Central memory CD8-positive, alpha-beta T cell (primary cell): ENCODE measurements around the gene SFTPD.
"Not testable (repeated sequence)": the region's sequence is repeated elsewhere in the genome, so short reads cannot be mapped to it uniquely, and the experiment has no call there.

Source experiments
- ATAC-seq: fragments of 150-1000 bp; cut with Tn5 transposase; replicated peaks from 2 replicates; pipeline ENCODE4 v1.10.0; 2022; ENCODE audit warnings: mild to moderate bottlenecking, moderate FRiP score, moderate number of reproducible peaks; ENCODE audit not compliant: poor library complexity, severe bottlenecking; ENCODE audit errors: extremely low read depth
- DNase-seq, 2 donors: peaks; one replicate each; pipeline ENCODE4 v3.0.0; 2021; ENCODE audit warnings: low spot score in 2 of 2
- H3K27ac Mint-ChIP-seq: one replicate; pipeline ENCODE4 v1.8.0; 2022; ENCODE audit warnings: low read depth, mild to moderate bottlenecking, moderate library complexity, mixed read lengths
- H3K27me3 Mint-ChIP-seq: one replicate; pipeline ENCODE4 v1.8.0; 2022; ENCODE audit warnings: mixed read lengths
- H3K36me3 Mint-ChIP-seq: one replicate; pipeline ENCODE4 v1.8.0; 2022; ENCODE audit warnings: mild to moderate bottlenecking, moderate library complexity, mixed read lengths; ENCODE audit not compliant: insufficient read depth
- H3K4me1 Mint-ChIP-seq: one replicate; pipeline ENCODE4 v1.8.0; 2022; ENCODE audit warnings: mixed read lengths
- H3K4me3 Mint-ChIP-seq: one replicate; pipeline ENCODE4 v1.8.0; 2022; ENCODE audit warnings: mild to moderate bottlenecking, moderate library complexity, mixed read lengths
- H3K9me3 Mint-ChIP-seq: one replicate; pipeline ENCODE4 v1.8.0; 2022; ENCODE audit warnings: mixed read lengths

SFTPD gene

GRCh38 chr10:79904671-79905321 is 44.1 kb downstream of the SFTPD start:
- H3K27me3 Mint-ChIP-seq = peaks cover 77% of the 10 kb centered on the region
- H3K36me3 Mint-ChIP-seq = peaks cover 3% of the 10 kb centered on the region
- peak overlapping the region; percentile 84 for H3K4me3 Mint-ChIP-seq
- peaks cover 11% of the 10 kb centered on the region for H3K4me1 Mint-ChIP-seq
- H3K27ac Mint-ChIP-seq = peak overlapping the region; percentile 75
- ATAC-seq (peak; percentile 84), DNase-seq (no peak)
- H3K9me3 Mint-ChIP-seq = no peaks in the 10 kb centered on the region

- DNase-seq, ATAC-seq, H3K4me3 Mint-ChIP-seq, H3K27ac Mint-ChIP-seq, H3K9me3 Mint-ChIP-seq, H3K36me3 Mint-ChIP-seq: not testable (repeated sequence)
- Mint-ChIP-seq H3K27me3 (peaks cover 64% of the 10 kb centered on the region), H3K4me1 (peaks cover 11% of the 10 kb centered on the region)
These were observed 47.3 kb downstream of the SFTPD start for GRCh38 chr10:79901571-79901970.

- H3K9me3 Mint-ChIP-seq = no peaks in the 10 kb centered on the region
- ATAC-seq (no peak), DNase-seq (no peak)
- H3K27ac Mint-ChIP-seq = no peak overlapping the region
- H3K36me3 Mint-ChIP-seq = peaks cover under 1% of the 10 kb centered on the region
- no peaks in the 10 kb centered on the region for H3K4me1 Mint-ChIP-seq
- H3K4me3 Mint-ChIP-seq = no peak overlapping the region
- peaks cover 49% of the 10 kb centered on the region for H3K27me3 Mint-ChIP-seq
These were observed 50.1 kb downstream of the SFTPD start for GRCh38 chr10:79898597-79899325.

- H3K4me3 Mint-ChIP-seq, DNase-seq, H3K4me1 Mint-ChIP-seq, H3K36me3 Mint-ChIP-seq, H3K9me3 Mint-ChIP-seq, ATAC-seq, H3K27ac Mint-ChIP-seq: not testable (repeated sequence)
- H3K27me3 Mint-ChIP-seq = peaks cover 56% of the 10 kb centered on the region
These were observed 56.0 kb downstream of the SFTPD start for GRCh38 chr10:79892896-79893295.

- Mint-ChIP-seq H3K9me3 (no peaks in the 10 kb centered on the region), H3K4me3 (no peak overlapping the region), H3K4me1 (no peaks in the 10 kb centered on the region), H3K27me3 (peaks cover 63% of the 10 kb centered on the region), H3K36me3 (no peaks in the 10 kb centered on the region), H3K27ac (no peak overlapping the region)
- DNase-seq = no peak
- no peak for ATAC-seq
These were observed 58.4 kb downstream of the SFTPD start for GRCh38 chr10:79890469-79890868.

GRCh38 chr10:79888984-79889383 is 59.9 kb downstream of the SFTPD start:
- not testable (repeated sequence) for H3K4me3 Mint-ChIP-seq, H3K36me3 Mint-ChIP-seq, H3K4me1 Mint-ChIP-seq, ATAC-seq, H3K27ac Mint-ChIP-seq, H3K9me3 Mint-ChIP-seq, DNase-seq
- peaks cover 70% of the 10 kb centered on the region for H3K27me3 Mint-ChIP-seq
